ENCODE data around the gene ZNF331.
"Not testable (repeated sequence)": the region's sequence is repeated elsewhere in the genome, so short reads cannot be mapped to it uniquely, and the experiment has no call there.

The ZNF331 gene

DNA sequence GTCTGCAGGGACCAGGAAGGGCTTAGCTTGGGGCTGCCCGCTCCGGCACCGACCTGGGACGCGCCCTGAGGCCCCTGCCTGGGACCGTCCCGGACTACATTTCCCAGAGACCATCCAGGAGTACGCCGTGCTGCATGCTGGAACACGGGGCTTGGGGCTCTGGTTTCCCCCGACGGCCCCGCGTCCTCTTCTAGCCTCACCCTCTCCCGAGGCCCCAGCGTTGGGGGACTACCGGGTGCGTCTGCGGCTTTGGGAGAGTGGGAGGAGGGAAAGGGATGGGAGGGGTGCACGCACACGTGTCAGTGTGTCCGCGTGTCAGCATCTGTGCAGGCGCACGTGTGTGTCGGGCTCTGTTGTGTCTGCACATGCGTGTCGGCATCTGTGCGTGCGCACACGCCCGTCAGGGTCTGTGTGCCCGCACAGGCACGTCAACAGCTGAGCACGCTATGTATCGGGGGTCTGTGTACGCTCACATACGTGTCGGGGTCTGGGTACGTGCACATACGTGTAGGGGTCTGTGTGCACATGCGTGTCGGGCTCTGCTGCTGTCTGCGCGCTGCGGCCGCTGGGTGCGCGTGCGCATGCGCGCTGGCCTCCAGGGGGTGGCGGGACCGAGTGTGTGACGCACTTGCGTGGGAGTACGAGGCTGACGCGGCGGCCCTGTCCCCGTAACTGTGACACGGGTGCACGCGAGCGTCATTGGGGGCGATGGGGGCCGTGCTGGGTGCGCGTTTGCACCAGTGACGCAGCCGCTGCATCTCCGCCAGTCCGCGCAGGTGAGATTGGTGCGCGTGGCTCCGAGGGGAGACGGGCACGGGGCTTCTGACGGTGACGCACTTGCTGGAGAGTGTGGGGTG lies at the start of gene ZNF331:
TSS of gene ZNF331 (plus strand) at position 625 of the 857 bp plus-strand sequence. CDS start 31,232 bp downstream, outside the sequence.
- peak; percentile 92 to 95 for DNase-seq

DNA sequence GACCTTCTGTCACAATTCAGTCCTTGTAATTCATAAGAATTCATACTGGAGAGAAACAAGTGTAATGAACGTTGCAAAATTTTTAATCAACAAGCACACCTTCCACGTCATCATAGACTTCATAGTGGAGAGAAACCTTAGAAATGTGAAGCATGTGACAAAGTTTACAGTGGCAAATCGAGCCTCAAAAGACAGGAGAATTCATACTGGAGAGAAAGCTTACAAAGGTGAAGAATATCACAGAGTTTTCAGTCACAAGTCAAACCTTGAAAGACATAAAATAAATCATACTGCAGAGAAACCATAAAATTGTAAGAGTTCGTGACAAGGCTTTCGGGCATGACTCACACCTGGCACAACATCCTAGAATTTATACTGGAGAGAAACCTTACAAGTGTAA lies 45.8 kb upstream of the ZNF331 start:
- DNase-seq, result no peak

DNA sequence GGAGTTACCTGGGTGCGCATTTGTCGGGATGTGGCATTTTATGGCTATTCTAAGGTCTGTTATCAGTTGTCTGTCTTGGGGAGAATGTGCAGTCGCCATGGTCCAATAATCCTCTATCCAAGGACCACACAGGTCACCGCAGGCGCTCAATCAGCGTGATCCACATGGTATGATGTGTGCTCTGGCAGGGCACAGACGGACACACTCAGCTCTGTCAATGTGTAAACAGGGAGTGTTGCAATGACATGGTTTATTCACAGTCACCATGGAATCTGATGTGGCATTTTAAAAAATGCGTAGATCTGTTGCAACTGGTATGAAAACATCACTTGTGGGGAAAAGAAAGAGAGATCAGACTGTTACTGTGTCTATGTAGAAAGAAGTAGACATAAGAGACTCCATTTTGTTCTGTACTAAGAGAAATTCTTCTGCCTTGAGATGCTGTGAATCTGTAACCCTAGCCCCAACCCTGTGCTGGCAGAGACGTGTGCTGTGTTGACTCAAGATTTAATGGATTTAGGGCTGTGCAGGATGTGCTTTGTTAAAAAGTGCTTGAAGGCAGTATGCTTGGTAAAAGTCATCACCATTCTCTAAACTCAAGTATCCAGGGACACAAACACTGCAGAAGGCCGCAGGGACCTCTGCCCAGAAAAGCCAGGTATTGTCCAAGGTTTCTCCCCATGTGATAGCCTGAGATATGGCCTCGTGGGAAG lies 40.5 kb upstream of the ZNF331 start:
- DNase-seq, result not testable (repeated sequence)

DNA sequence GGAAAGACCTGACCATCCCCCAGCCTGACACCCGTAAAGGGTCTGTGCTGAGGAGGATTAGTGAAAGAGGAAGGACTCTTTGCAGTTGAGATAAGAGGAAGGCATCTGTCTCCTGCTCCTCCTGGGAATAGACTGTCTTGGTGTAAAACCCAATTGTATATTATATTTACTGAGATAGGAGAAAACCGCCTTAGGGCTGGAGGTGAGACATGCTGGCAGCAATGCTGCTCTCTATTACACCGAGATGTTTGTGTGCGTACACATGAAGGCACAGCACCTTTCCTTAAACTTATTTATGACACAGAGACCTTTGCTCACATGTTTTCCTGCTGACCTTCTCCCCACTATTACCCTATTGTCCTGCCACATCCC lies 39.9 kb upstream of the ZNF331 start:
- DNase-seq, result not testable (repeated sequence)

DNA sequence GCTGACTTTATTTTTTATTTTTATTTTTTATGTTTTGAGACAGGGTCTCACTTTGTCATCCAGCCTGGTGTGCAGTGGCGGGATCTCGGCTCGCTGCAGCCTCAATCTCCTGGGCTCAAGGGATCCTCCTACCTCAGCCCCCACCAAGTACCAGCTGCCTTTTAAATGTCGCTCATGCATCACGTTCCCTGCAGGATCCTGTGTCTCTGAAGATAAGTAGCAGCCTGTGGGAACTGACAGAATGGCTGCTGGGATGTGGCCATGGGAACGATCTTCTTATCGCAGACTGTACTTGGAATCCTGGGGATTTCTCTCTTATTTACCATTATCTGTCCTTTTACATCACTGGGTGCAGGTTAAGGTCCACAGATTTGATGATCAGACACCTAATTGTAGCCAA lies 34.8 kb upstream of the ZNF331 start:
- not testable (repeated sequence) for DNase-seq

DNA sequence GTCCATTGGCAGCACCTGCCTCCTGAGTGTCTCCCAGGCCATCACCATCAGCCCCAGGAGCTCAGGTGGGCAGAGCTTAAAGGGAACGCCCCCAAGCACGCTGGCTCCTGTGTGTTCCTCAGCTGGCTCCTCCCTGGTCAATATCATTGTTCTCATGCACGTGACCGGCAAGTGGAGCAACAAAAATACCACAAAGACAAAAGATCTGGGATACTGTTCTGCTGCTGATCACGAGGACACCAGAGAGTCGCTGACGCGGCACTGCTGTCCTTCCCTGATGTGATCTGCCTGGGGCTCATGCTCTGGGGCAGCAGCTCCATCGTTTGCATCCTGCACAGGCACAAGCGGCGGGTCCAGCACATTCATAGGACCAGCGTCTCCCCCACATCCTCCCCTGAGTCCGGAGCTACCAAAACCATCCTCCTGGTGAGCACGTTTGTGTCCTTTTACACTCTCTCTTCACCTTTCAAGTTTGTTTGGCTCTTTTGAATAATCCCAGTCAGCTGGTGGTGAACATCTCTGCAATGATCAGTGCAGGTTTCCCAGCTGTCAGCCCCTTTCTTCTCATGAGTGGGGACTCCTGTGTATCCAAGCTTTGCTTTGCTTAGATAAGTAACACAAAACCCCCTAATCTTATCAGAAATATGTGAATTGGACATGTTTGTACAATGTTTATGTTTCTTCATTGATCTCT lies 34.1 kb upstream of the ZNF331 start:
- DNase-seq, result not testable (repeated sequence)

DNA sequence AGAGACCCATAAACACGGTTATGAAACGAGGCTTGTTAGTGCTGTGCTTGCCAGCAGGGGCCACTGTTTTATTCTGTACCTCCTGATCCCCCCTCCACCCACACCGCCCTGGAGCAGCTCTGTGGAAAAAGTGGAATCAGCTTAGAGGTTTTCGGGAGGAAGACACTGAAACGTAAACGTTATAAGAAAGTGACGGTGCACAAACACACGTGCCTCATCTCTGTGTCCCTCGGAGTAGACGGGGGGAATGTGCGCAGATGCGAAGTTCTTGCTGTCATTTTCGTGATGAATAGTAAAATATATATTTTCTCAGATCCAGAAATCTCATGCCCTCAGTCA lies 33.6 kb upstream of the ZNF331 start:
- DNase-seq, result not testable (repeated sequence)

DNA sequence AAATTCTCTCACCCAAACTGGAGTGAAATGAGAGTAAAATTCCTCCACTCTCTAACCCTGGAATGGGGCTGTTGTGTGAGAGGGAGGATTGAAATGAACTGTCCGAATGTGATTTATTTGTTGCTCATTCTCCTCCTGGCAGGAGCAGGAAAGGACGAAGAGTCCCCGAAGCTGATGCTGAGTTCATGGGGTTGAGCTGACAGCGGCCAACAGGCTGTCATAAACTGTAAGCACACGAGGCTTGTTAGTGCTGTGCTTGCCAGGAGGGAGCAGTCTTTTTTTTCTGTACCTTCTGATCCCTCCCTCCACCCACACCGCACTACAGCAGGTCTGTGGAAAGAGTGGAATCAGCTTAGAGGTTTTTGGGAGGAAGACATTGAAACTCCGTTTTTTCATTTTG lies 33.1 kb upstream of the ZNF331 start:
- no peak for DNase-seq

DNA sequence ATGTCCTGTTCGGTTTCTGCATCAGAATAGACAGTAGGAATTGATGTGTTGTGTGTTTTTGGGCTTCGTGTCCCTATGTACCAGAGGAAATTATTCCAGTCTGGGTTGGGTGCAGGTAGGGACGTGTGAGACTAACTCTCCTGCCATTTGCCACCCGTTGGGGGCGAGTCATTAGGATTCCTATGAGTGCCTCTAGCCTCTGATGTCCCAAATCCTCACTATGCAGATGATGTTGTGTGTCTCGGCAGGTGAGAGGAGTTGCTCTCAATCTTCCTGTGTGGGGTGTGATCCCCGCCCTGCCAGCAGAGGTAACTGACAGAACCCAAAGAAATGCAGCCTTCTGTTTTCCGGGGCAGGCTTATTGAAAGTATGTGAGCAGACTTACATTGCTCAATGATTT lies 31.2 kb upstream of the ZNF331 start:
- no peak for DNase-seq

DNA sequence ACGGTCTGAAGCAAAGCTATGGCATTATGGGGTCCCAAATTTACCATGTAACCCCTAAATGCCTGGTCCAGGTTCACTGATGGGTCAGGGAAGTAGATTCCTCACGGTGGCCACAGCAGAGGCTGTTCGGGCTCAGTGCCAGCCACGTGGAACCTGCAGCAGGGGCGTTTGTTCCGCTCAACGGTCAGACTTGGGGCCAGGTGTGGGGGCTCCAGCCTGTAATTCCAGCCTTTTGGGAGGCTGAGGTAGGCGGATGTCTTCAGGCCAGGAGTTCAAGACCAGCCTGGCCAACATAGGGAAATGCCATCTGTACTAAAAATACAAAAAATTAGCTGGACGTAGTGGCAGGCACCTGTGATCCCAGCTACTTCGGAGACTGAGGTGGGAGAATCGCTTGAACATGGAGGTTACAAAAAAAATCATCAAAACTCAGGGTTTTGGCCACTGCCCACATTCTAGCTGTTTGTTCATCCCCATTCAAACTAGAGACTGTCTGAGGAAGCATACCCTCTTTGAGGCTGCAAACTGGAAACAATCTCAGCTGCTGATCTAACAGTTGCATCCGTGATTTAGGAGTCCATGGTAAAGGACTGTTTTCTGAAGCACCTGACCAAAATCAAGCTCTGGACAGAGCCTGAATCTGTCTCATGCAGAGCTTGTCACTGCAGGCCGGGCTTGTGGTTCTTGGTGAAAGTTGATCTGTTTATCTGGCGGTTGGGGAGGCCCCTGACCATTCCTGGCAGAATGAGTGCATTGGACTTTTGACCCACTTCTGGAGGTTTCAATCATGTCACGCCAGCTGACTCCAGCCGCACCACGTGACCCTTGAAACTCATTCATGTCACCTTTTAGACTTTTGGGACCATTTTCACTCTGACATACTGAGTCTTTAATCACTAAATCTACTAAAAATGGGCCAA lies 30.2 kb upstream of the ZNF331 start:
- DNase-seq, result no peak

DNA sequence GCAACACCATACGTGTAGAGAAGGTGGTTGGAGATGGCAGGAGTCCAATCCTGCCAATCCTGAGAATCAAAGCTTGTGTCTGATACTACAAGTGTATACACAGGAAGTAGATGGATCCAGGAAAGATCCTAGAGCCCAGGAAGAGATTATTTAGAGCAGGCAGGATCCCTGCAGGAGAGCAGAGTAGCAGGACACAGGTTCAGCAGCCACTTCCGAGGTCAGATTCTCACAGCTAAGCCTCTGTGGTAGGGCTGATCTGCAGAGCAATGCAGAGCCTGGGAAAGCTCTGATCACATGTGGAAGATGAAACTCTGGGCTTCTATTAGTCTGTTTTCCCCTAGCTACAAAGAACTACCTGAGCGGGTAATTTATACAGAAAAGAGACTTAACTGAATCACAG lies 28.5 kb upstream of the ZNF331 start:
- no peak for DNase-seq

DNA sequence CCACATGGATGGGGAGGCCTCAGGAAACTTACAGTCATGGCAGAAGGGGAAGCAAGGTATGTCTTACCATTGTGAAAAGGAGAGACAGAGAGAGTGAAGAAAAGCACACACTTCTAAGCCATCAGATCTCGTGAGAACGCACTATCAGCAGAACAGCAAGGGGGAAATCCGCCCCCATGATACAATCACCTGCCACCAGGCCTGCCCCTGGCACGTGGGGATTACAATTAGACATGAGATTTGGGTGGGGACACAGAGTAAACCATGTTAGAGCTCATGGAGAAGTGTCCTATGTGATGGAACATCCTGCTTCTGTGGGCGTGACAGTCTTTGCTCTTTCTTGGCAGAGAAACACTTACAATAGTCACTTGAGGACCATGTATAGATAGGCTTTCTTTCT lies 28.1 kb upstream of the ZNF331 start:
- DNase-seq, result no peak

DNA sequence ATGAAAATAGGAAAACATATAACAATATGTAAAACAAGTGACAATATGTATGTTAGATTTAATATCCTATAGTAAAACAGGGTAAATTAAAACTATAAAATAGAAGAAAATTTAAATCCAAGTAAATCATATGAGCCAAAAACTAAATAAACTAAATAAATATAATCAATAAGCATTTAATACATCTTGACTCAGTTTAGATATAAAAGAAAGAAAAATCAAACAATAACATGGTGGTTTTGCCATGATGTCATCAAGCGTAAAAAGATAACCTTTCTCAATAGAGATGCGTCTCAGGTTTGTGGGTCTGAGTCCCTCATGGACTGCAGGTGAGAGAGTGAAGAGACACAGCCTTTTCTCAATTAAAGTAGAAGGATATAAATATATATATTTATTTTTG lies 26.6 kb upstream of the ZNF331 start:
- DNase-seq, result no peak

DNA sequence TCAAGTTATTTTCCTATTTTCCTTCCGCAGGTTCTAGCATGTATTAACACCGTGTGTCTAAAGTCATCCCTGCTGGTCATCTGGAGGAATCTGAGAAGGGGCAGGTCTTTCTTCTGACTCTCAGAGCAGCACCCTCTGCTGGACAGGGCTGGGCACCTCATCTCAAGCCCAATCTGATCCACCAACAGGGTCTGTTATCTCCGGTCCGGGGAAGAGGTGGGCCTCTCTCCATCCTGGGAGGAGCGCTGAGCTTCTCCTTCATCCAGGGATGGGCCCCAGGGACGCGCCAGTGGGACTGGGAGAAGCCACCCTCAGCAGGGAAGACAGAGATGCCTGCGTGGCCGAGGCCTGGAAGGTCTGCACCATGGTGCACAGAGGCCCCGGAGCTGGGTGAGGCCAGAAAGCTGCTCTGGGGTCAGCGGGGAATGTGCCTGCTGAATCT lies 26.0 kb upstream of the ZNF331 start:
- peak; percentile 54 to 60 for DNase-seq

DNA sequence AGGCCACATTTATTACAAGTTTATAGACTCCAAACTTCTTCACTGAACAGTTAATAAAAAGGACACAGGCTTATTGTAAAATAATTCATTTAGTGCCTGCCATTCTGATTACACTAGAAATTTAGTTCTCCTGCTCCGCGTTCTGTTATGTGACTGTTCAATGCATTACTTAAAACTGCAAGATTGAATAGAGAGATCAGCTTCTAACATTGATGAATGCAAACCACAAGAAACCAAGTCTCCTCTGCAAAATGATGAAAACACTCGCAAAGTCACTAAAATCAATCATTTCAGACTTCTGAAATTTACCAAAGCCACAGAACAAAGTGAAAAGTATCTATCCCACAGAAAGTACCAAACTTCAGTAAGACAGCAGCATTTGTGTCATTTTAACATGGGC lies 22.9 kb upstream of the ZNF331 start:
- not testable (repeated sequence) for DNase-seq

DNA sequence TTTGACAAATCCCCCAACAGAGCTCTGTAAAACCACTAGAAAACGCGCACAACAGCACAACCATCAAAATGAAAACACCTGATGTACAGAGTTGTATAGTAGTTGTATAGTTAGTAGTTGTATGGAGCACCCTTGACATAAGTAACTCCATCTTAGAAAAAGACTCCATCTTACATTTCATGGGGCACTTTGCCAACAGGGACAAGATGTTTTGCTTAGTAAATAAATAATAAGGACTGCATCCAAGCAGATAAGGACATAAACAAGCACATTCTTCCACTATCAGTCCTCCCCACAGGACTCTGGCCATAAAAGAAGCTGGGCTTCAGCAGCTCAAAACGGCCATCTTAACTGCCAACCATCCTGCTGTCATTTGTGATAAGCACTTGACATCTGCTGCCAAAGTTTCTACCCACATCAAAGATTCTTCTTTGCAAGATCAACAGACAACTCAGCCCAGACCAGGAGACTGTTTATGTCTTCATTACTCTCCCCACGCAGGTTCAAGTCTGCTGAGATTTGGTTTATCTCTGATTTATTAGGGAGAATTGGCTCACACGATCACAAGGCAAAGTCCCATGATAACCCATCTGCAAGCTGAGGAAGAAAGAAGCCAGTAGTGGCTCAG lies 20.7 kb upstream of the ZNF331 start:
- no peak for DNase-seq

DNA sequence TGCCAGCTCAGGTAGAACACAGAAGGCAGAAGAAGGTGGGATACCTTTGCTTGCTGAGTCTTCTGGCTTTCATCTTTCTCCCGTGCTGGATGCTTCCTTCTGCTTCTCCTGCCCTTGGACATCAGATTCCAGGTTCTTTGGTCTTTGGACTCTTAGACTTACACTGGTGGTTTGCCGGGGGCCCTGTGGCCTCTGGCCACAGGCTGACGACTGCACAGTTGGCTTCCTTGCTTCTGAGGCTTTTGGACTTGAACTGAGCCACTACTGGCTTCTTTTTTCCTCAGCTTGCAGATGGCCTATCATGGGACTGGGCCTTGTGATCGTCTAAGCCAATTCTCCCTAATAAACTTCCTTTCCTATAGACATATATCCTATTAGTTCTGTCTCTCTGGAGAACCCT lies 19.8 kb upstream of the ZNF331 start:
- no peak for DNase-seq

DNA sequence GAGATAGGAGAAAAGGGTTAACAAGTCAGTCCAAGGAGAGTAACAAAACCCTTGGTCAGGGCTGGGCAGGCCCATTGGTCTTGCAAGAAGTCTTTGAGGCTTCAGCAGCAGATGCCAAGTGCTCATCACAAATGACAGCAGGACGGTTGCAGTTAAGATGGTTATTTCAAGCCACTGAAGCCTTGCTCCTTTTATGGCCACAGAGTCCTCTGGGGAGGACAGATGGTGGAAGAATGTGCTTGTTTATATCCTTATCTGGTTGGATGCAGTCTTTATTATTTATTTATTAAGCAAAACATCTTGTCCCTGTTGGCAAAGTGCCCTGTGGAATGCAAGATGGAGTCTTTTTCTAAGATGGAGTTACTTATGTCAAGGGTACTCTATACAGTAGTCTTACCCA lies 19.2 kb upstream of the ZNF331 start:
- DNase-seq, result no peak

DNA sequence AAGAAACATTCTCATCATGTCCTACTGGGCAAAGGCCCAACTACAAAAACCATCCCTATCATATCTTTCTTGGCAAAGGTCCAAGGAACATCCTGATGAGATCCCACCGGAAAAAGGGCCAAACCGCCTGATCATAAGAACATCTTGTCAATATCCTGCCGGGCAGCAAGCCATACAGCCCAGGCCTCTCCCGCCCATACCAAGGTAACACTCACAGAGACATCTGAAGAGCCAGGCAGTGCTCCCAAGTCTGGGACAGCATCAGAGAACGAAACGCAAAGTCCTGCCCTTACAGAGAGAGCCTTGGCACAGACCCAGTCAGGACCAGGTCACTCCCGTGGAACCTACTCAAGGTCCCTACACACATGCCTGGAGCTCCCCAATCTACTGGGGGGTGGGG lies 18.5 kb upstream of the ZNF331 start:
- no peak for DNase-seq

DNA sequence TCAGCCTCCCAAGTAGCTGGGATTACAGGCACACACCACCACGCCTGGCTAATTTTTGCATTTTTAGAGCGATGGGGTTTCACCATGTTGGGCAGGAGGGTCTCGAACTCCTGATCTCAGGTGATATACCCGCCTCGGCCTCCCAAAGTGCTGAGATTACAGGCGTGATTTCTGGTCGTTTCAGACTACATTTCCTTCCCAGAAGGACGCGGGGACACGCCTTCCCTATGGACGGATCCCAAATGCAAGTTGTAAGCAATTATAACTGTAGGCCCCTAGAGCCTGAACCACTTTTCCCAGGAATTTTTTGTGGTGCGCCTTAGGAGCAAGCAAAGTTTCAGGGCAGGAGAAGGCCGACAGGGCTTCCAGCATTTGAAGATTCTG lies 17.8 kb upstream of the ZNF331 start:
- DNase-seq, result no peak

DNA sequence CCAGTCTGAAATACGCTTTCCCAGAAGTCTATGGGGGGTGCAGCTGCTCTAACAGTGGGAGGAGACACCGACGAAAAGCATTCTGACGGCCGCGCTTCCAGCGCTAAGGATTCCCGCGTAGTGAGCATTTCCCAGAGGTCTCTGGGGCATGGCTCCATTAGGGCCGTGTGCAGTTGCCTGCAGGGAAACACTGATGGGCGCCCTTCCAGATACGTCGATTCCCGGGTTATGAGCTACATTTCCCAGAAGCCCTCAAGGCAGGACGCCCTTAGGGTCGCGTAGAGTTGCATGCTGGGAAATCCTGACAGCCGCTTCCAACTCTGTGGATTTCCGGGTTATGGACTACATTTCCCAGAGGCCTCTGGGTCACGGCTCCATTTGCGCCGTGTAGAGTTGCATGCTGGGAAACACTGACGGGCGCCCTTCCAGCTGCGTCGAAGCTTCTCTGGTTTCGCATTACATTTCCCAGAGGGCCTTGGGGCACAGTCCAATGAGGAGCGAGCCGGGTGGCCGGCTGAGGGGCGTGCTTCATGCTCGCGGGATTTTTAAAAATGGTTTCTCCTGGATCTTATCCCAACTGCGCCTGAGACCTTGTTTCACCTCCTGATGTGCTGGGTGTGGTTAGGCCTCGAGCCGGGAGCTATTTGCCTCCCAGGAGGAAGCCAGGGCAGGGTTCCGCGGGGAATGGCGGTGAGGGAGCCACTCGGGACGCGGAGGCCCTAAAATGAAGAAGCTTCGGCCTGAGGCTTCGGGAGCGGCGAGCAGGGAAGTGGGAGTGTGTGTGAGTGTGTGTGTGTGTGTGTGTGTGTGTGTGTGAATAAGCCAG lies 17.2 kb upstream of the ZNF331 start:
- peak; percentile 95 to 96 for DNase-seq
